GM03348 (cell line): Measurements from ENCODE around the gene PDSS2.
"Not testable (repeated sequence)": the region's sequence is repeated elsewhere in the genome, so short reads cannot be mapped to it uniquely, and the experiment has no call there.

Experiments
- DNase-seq: peaks from one replicate; pipeline ENCODE4 v3.0.0; 2012; ENCODE audit warnings: low spot score

Gene PDSS2

GRCh38 chr6:107459283-107460082 is at the start of gene PDSS2:
TSS of gene PDSS2 (minus strand) at chr6:107459564. CDS start at chr6:107459285, 279 bp downstream.
- peak; percentile 98 for DNase-seq

- no peak for DNase-seq
These were observed 46.8 kb upstream of the PDSS2 start for GRCh38 chr6:107506145-107506544.

GRCh38 chr6:107504270-107505026 is 45.1 kb upstream of the PDSS2 start:
- DNase-seq, result no peak

- no peak for DNase-seq
These were observed 37.7 kb upstream of the PDSS2 start for GRCh38 chr6:107496892-107497684.

GRCh38 chr6:107495971-107496370 is 36.6 kb upstream of the PDSS2 start:
- DNase-seq, result no peak

GRCh38 chr6:107495196-107495643 is 35.9 kb upstream of the PDSS2 start:
- DNase-seq, result peak; percentile 17

GRCh38 chr6:107493158-107494057 is 34.0 kb upstream of the PDSS2 start:
- DNase-seq, result no peak

- peak; percentile 67 for DNase-seq
These were observed 32.6 kb upstream of the PDSS2 start for GRCh38 chr6:107491760-107492660.

- DNase-seq, result peak; percentile 54
These were observed 31.8 kb upstream of the PDSS2 start for GRCh38 chr6:107491138-107491609.

GRCh38 chr6:107490566-107491137 is 31.3 kb upstream of the PDSS2 start:
- DNase-seq, result no peak

- peak; percentile 64 for DNase-seq
These were observed 30.5 kb upstream of the PDSS2 start, which contains the start of gene SOBP for GRCh38 chr6:107489636-107490565. TSS of gene SOBP (plus strand) at chr6:107490117. CDS start at chr6:107490617, 500 bp downstream.

GRCh38 chr6:107488875-107489635 is 29.7 kb upstream of the PDSS2 start:
- peak; percentile 61 for DNase-seq

GRCh38 chr6:107488174-107488874 is 29.0 kb upstream of the PDSS2 start:
- DNase-seq, result peak; percentile 17

GRCh38 chr6:107485157-107485556 is 25.8 kb upstream of the PDSS2 start:
- no peak for DNase-seq

- no peak for DNase-seq
These were observed 19.8 kb upstream of the PDSS2 start for GRCh38 chr6:107479089-107479690.

- not testable (repeated sequence) for DNase-seq
These were observed 16.5 kb upstream of the PDSS2 start for GRCh38 chr6:107475826-107476225.

- not testable (repeated sequence) for DNase-seq
These were observed 16.0 kb upstream of the PDSS2 start for GRCh38 chr6:107475360-107475759.
